Testis (tissue), 2 donors: ENCODE data around the gene ZNF32.

ENCODE experiments used
- CTCF ChIP-seq, 3 experiments: fragments of 450-650 bp in 2 of 3; fragments of 200-600 bp in 1 of 3; sonication (generic) in 1 of 3; IDR thresholded peaks; one replicate each; pipeline ENCODE4 v1.5.1; 2016 to 2019; ENCODE audit warnings: antibody characterized with exemption in 3 of 3, mild to moderate bottlenecking in 2 of 3, moderate library complexity in 1 of 3
- POLR2A ChIP-seq: fragments of 450-650 bp; IDR thresholded peaks from one replicate; pipeline ENCODE4 v1.6.1; 2017; ENCODE audit warnings: antibody characterized with exemption, mild to moderate bottlenecking, moderate library complexity

- TF ChIP-seq CTCF (IDR thresholded peaks at IDR 0.05) (no peak), POLR2A (no peak)
Measured at GRCh38 chr10:43599333-43599732, 49.3 kb downstream of the ZNF32 start.
